HG03159 (cell line): ENCODE measurements around the gene RHBDF1.

ENCODE experiments used
- ATAC-seq: cut with Tn5 transposase; IDR thresholded peaks from one replicate; pipeline ENCODE4 v1.9.1; 2021; ENCODE audit warnings: mild to moderate bottlenecking, moderate library complexity; ENCODE audit not compliant: unreplicated experiment

Gene RHBDF1

GRCh38 chr16:92431-93339, 20.3 kb upstream of the RHBDF1 start:
- ATAC-seq, result no peak

- no peak for ATAC-seq
These were observed 19.1 kb upstream of the RHBDF1 start for GRCh38 chr16:91484-91883.

GRCh38 chr16:89391-90302, 17.2 kb upstream of the RHBDF1 start:
- ATAC-seq, result no peak

GRCh38 chr16:88613-89012, 16.2 kb upstream of the RHBDF1 start:
- ATAC-seq, result no peak

- ATAC-seq, result no peak
These were observed 14.1 kb upstream of the RHBDF1 start for GRCh38 chr16:86483-86952.

- no peak for ATAC-seq
These were observed 13.4 kb upstream of the RHBDF1 start for GRCh38 chr16:85865-86264.

- ATAC-seq, result no peak
These were observed 13.0 kb upstream of the RHBDF1 start for GRCh38 chr16:85407-85782.

- peak; percentile 55 for ATAC-seq
These were observed 12.4 kb upstream of the RHBDF1 start for GRCh38 chr16:84718-85406.

- no peak for ATAC-seq
These were observed 11.6 kb upstream of the RHBDF1 start for GRCh38 chr16:83781-84615.

GRCh38 chr16:83060-83603, 10.7 kb upstream of the RHBDF1 start:
- no peak for ATAC-seq

- ATAC-seq, result no peak
These were observed 7.0 kb upstream of the RHBDF1 start for GRCh38 chr16:79151-80054.

GRCh38 chr16:78444-79150, 6.2 kb upstream of the RHBDF1 start:
- ATAC-seq, result no peak

- no peak for ATAC-seq
These were observed 5.5 kb upstream of the RHBDF1 start, which contains the start of gene MPG for GRCh38 chr16:77807-78443. TSS of gene MPG (plus strand) at chr16:78225. CDS start at chr16:78310, 85 bp downstream.

- no peak for ATAC-seq
These were observed 4.9 kb upstream of the RHBDF1 start for GRCh38 chr16:77273-77806.

GRCh38 chr16:76535-77272, 4.3 kb upstream of the RHBDF1 start:
- ATAC-seq, result no peak

- ATAC-seq, result no peak
These were observed 3.4 kb upstream of the RHBDF1 start for GRCh38 chr16:75580-76501.
